PC-3 (cell line): ENCODE results near the gene PCP4. TPM values are rescaled to one million over a fixed set of nuclear protein-coding genes. Genes with fewer than 3 reads are reported as not detected.

Experiments used
- ATAC-seq: fragments of 200-7000 bp; cut with Tn5 transposase; 2 replicates; pipeline ENCODE4 v1.9.1; 2020; ENCODE audit warnings: mild to moderate bottlenecking, moderate library complexity
- BruUV-seq: library from RNA; stranded (reverse); fragments of 400-500 nt; replicated peaks from 2 replicates; lab custom pipeline; 2021; lab: Mats Ljungman, UMichigan
- CTCF ChIA-PET: fragments of 300-600 bp; sonication (Branson Sonifier 250); formaldehyde crosslinking; loops from one replicate; lab custom pipeline; 2022; ENCODE audit warnings: antibody characterized with exemption; lab: Charles Lee
- POLR2A ChIA-PET: fragments of 300-600 bp; sonication (Branson Sonifier 250); formaldehyde crosslinking; loops from one replicate; lab custom pipeline; 2022; ENCODE audit warnings: antibody characterized with exemption; ENCODE audit not compliant: unreplicated experiment; lab: Charles Lee
- DNase-seq: peaks from one replicate; pipeline ENCODE4 v3.0.0-alpha.2; 2015
- H2AFZ ChIP-seq: fragments of 300-600 bp; sonication (generic); 2 replicates; pipeline ENCODE4 v1.6.0; 2016; ENCODE audit warnings: antibody characterized with exemption, low read length
- H3F3A ChIP-seq: fragments of 300-600 bp; sonication (generic); one replicate; pipeline ENCODE4 v1.6.0; 2017; ENCODE audit warnings: antibody characterized with exemption, low read length, control low read depth, mild to moderate bottlenecking; ENCODE audit not compliant: unreplicated experiment
- H3K27ac ChIP-seq: fragments of 300-600 bp; sonication (generic); 2 replicates; pipeline ENCODE4 v1.5.1; 2016; ENCODE audit warnings: mild to moderate bottlenecking, low read length
- H3K27me3 ChIP-seq: fragments of 300-600 bp; sonication (generic); 2 replicates; pipeline ENCODE4 v1.6.1; 2016; ENCODE audit warnings: low read length, mixed read lengths
- H3K36me3 ChIP-seq: fragments of 300-600 bp; sonication (generic); 2 replicates; pipeline ENCODE4 v1.6.1; 2016; ENCODE audit warnings: low read depth, mixed run types, low read length, mixed read lengths
- H3K4me1 ChIP-seq: fragments of 300-600 bp; sonication (generic); 2 replicates; pipeline ENCODE4 v1.5.1; 2016; ENCODE audit warnings: low read length; ENCODE audit not compliant: insufficient read depth
- H3K4me2 ChIP-seq: fragments of 300-600 bp; sonication (generic); 2 replicates; pipeline ENCODE4 v1.6.0; 2016; ENCODE audit warnings: low read length
- H3K4me3 ChIP-seq: fragments of 300-600 bp; sonication (generic); 2 replicates; pipeline ENCODE4 v1.5.1; 2016; ENCODE audit warnings: mild to moderate bottlenecking, low read length, mixed read lengths
- H3K79me2 ChIP-seq: fragments of 300-600 bp; sonication (generic); 2 replicates; pipeline ENCODE4 v1.6.1; 2017; ENCODE audit warnings: low read length, mixed read lengths
- H3K9ac ChIP-seq: fragments of 300-600 bp; sonication (generic); 2 replicates; pipeline ENCODE4 v1.6.0; 2016; ENCODE audit warnings: mild to moderate bottlenecking, low read length
- H3K9me2 ChIP-seq: fragments of 300-600 bp; sonication (generic); replicated peaks from 2 replicates; pipeline ENCODE4 v1.6.1; 2016; ENCODE audit warnings: mixed run types, low read length, mixed read lengths
- H3K9me3 ChIP-seq: fragments of 300-600 bp; sonication (generic); 2 replicates; pipeline ENCODE4 v1.6.1; 2016; ENCODE audit warnings: low read length, mixed read lengths
- H4K20me1 ChIP-seq: fragments of 300-600 bp; sonication (generic); 2 replicates; pipeline ENCODE4 v1.6.1; 2016; ENCODE audit warnings: low read length, mixed read lengths
- EZH2 ChIP-seq: fragments of 300-600 bp; sonication (generic); IDR thresholded peaks from one replicate; pipeline ENCODE4 v1.6.1; 2017; ENCODE audit warnings: antibody characterized with exemption, mild to moderate bottlenecking, low read length; ENCODE audit not compliant: unreplicated experiment
- EZH2phosphoT487 ChIP-seq: fragments of 300-600 bp; sonication (generic); IDR thresholded peaks from 2 replicates; pipeline ENCODE4 v1.6.1; 2018; ENCODE audit warnings: mild to moderate bottlenecking, antibody characterized with exemption, low read length, borderline replicate concordance
- intact Hi-C: fragments of 100-400 bp; cut with micrococcal nuclease; formaldehyde crosslinking; loops from 2 replicates; pipeline ENCODE4 v1.9.0; 2023
- total RNA-seq: library from RNA; depleted of rRNA; stranded (reverse); fragments of >200 nt; gene quantifications from 2 replicates; pipeline ENCODE4 v1.2.3, GENCODE V29; 2014
- TF ChIP-seq, protein P1 (sequence below): fragments of 300-600 bp; sonication (generic); conservative IDR thresholded peaks from 2 replicates; pipeline ENCODE4 v1.5.1; 2017; ENCODE audit warnings: antibody characterized with exemption, low read depth, mild to moderate bottlenecking, low read length

Gene PCP4
- total RNA-seq, 1 experiment from 2014 or later: not detected

DNA sequence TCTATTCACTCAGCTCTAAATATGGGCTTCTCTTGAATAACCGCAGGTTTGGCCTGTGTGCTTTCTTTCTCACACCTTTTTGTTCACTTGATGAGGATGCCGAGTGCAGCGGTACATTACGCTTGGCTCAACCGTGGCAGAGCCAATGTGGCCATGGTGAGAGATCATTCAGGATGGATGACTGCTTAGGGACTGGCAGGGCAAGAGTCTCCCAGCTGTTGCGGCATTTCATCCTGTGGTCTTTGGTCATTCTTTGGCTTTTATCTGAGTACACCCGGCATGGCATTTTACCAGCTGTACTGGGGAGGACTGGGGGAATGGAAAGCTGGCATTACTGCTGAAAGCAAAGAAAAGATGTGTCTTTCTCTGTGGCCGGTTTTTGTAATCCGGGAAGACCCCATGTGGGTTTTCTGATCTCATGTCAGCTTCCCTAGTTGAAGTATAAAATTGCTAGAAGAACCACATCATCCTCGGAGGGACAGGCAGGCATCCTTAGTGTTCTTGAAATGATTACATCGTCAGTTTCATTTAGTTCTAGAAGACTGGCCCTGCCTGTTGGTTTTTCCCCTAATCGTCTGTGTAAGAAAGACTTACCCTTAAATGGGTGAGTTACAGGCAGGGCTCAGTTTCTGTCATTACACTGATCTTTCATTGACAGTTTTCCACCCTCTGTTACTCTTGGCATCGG lies 15.1 kb downstream of the PCP4 start:
- intact Hi-C loops: no loop called here
- H3K9ac ChIP-seq: no peak overlapping the region
- H3K4me2 ChIP-seq: no peak overlapping the region
- peaks cover 40% of the 10 kb centered on the region for H3K27me3 ChIP-seq
- H3F3A ChIP-seq: no peaks in the 10 kb centered on the region
- no peak overlapping the region for H3K27ac ChIP-seq
- no peaks in the 10 kb centered on the region for H3K4me1 ChIP-seq
- H3K36me3 ChIP-seq: no peaks in the 10 kb centered on the region
- DNase-seq: no peak
- TF ChIP-seq, protein P1, sequence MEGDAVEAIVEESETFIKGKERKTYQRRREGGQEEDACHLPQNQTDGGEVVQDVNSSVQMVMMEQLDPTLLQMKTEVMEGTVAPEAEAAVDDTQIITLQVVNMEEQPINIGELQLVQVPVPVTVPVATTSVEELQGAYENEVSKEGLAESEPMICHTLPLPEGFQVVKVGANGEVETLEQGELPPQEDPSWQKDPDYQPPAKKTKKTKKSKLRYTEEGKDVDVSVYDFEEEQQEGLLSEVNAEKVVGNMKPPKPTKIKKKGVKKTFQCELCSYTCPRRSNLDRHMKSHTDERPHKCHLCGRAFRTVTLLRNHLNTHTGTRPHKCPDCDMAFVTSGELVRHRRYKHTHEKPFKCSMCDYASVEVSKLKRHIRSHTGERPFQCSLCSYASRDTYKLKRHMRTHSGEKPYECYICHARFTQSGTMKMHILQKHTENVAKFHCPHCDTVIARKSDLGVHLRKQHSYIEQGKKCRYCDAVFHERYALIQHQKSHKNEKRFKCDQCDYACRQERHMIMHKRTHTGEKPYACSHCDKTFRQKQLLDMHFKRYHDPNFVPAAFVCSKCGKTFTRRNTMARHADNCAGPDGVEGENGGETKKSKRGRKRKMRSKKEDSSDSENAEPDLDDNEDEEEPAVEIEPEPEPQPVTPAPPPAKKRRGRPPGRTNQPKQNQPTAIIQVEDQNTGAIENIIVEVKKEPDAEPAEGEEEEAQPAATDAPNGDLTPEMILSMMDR: no peak
- no peak for TF ChIP-seq EZH2
- TF ChIP-seq EZH2phosphoT487: no peak
- ChIA-PET CTCF (no interaction called here), POLR2A (no interaction called here)
- H3K9me3 ChIP-seq: no peaks in the 10 kb centered on the region
- H3K79me2 ChIP-seq: no peaks in the 10 kb centered on the region
- BruUV-seq: no TSS peak
- H3K4me3 ChIP-seq: no peak overlapping the region
- H4K20me1 ChIP-seq: no peaks in the 10 kb centered on the region
- no peak overlapping the region for H2AFZ ChIP-seq
- H3K9me2 ChIP-seq: no peaks in the 10 kb centered on the region
- no peak for ATAC-seq

DNA sequence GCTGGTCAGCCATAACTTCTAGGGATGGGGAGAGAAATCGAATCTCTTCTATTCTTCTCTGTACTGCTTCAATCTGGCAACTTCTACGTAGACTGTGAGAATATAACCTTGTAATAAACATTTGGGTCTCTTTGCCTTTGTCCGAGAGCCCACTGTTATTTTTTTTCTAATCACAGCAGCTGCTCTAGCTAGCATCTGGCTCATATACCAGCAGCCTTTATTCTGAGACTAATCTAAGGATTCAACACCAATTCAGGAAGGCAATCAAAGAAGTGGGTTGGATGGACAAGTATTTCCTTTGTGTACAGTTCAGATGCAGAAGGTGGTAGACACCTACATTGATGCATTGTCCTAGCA lies 15.6 kb downstream of the PCP4 start:
- no peaks in the 10 kb centered on the region for H3K36me3 ChIP-seq
- H3K9me2 ChIP-seq: no peaks in the 10 kb centered on the region
- peaks cover 41% of the 10 kb centered on the region for H3K27me3 ChIP-seq
- H3K9me3 ChIP-seq: no peaks in the 10 kb centered on the region
- H3K79me2 ChIP-seq: no peaks in the 10 kb centered on the region
- no peak for TF ChIP-seq EZH2phosphoT487
- TF ChIP-seq, protein P1: no peak
- no peaks in the 10 kb centered on the region for H4K20me1 ChIP-seq
- no peak overlapping the region for H3K4me3 ChIP-seq
- no peak for ATAC-seq
- no peak overlapping the region for H2AFZ ChIP-seq
- intact Hi-C loops: no loop called here
- no peaks in the 10 kb centered on the region for H3F3A ChIP-seq
- DNase-seq: no peak
- no peak overlapping the region for H3K9ac ChIP-seq
- no peak overlapping the region for H3K27ac ChIP-seq
- ChIA-PET POLR2A (no interaction called here), CTCF (no interaction called here)
- H3K4me1 ChIP-seq: no peaks in the 10 kb centered on the region
- no peak overlapping the region for H3K4me2 ChIP-seq
- no TSS peak for BruUV-seq

DNA sequence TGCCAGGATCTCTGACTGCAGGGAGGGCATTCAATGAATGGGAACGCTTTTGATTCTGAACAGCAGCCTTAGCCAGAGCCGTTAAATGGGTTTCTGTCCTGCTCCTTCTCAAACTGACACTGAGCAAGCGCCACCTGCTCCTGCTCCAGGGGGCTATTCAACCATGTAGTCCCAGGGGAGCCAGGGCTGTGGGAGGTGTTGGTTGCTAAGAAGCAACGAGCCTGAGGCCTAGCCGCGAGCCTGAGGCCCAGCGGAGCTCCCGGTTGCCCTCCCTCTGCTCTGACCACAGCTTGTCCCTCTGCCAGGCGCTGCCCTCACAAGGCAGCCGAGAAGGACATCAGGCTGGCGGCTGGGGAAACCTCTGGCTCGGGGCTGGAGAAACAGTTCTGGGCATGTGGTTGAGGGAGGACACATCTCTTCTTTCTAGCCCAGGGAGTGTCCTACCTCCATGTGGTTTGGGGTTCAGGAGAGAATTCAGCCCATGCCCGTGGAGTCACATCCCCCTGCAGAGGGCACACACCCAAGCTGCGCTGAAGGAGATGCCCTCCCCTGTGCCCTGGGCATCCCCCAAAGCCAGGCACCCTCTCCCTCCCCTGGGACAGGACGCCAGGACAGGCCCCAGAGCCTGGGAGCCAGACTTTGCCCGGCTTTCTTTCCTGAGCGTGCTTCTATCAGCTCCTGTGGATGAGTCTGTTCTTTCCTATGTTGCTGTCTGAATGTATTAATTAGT lies 18.0 kb downstream of the PCP4 start:
- ATAC-seq: no peak
- intact Hi-C loops: no loop called here

More for the DNA sequence above, 18.0 kb downstream of the PCP4 start:
- no peaks in the 10 kb centered on the region for H4K20me1 ChIP-seq
- H3K36me3 ChIP-seq: no peaks in the 10 kb centered on the region
- no peak for TF ChIP-seq EZH2phosphoT487
- no peak for TF ChIP-seq EZH2
- TF ChIP-seq, protein P1: no peak
- H3K27me3 ChIP-seq: peaks cover 31% of the 10 kb centered on the region
- H3K9me2 ChIP-seq: no peaks in the 10 kb centered on the region
- H3K79me2 ChIP-seq: no peaks in the 10 kb centered on the region
- no peak overlapping the region for H3K4me3 ChIP-seq
- ChIA-PET CTCF (no interaction called here), POLR2A (interaction anchor here (0.6 kb wide), 1 partner anchor 184 kb away, joined by 3 read pairs; no protein-coding TSS in a partner anchor)
- no TSS peak for BruUV-seq
- H3K9ac ChIP-seq: no peak overlapping the region
- no peak overlapping the region for H3K4me2 ChIP-seq
- DNase-seq: no peak
- H3K27ac ChIP-seq: no peak overlapping the region
- no peaks in the 10 kb centered on the region for H3K9me3 ChIP-seq
- H2AFZ ChIP-seq: no peak overlapping the region
- no peaks in the 10 kb centered on the region for H3K4me1 ChIP-seq
- H3F3A ChIP-seq: no peaks in the 10 kb centered on the region
